Epithelial cell of esophagus (primary cell): Measurements from ENCODE around the gene GPR31.

Experiments
- DNase-seq: peaks from one replicate; pipeline ENCODE4 v3.0.0; 2010; ENCODE audit warnings: low read depth
- H3K4me3 ChIP-seq: 2 replicates; pipeline ENCODE4 v1.5.1; 2011; ENCODE audit warnings: mild to moderate bottlenecking, low read length, control low read depth
- TF ChIP-seq, protein P1 (sequence below): IDR thresholded peaks from 2 replicates; pipeline ENCODE4 v1.5.1; 2011; ENCODE audit warnings: low read depth, mild to moderate bottlenecking, low read length, control low read depth, inconsistent platforms; ENCODE audit not compliant: insufficient read depth; ENCODE audit errors: missing control alignments

GPR31 gene

DNA sequence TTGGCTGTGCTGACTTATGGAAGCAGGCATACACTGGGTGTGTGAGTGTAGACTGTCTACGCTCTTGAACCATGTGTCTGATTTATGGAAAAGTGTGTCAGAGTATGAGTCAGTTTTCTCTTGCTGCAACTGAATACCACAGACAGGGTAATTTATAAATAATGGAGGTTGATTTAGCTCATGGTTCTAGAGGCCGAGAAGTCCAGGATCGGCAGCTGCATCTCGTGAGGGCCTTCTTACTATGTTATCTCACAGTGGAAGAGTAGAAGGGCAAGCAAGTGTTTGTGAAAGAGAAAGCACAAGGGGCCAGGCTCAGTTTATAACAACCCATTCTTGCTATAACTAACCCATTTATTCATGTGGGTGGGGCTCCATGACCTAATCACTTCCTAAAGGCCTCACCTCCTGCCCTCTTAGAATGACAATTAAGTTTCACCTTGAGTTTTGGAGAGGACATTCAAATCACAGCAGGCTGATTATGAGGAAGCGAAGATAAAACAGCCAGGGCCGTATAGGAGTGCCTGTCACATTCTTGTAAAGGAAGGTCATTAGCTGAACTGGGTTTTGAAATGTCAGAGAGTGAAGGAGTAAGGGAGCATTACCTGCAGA is 6.7 kb downstream of the GPR31 start:
- no peak for DNase-seq
- no peak overlapping the region for H3K4me3 ChIP-seq
- TF ChIP-seq, protein P1, sequence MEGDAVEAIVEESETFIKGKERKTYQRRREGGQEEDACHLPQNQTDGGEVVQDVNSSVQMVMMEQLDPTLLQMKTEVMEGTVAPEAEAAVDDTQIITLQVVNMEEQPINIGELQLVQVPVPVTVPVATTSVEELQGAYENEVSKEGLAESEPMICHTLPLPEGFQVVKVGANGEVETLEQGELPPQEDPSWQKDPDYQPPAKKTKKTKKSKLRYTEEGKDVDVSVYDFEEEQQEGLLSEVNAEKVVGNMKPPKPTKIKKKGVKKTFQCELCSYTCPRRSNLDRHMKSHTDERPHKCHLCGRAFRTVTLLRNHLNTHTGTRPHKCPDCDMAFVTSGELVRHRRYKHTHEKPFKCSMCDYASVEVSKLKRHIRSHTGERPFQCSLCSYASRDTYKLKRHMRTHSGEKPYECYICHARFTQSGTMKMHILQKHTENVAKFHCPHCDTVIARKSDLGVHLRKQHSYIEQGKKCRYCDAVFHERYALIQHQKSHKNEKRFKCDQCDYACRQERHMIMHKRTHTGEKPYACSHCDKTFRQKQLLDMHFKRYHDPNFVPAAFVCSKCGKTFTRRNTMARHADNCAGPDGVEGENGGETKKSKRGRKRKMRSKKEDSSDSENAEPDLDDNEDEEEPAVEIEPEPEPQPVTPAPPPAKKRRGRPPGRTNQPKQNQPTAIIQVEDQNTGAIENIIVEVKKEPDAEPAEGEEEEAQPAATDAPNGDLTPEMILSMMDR, result no peak

DNA sequence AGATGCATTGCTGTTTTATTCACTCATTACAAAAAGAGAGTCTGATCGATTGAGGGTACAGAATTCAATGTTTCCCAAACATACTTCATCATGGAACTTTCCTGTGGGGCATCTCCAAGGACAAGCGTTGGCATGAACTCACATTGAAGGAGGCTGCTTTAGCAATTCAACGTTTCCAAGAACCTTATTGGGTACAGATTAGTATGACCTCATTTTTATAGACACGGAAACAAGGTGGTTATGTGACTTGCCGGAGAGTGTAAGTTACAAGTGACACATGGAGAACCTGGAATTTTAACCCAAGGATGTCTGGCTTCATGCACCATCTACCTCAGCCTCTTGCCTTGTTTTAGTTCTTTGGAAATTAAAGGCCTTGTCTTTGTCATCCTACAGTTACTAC is 8.8 kb downstream of the GPR31 start:
- no peak for DNase-seq
- TF ChIP-seq, protein P1, result no peak
- no peak overlapping the region for H3K4me3 ChIP-seq

DNA sequence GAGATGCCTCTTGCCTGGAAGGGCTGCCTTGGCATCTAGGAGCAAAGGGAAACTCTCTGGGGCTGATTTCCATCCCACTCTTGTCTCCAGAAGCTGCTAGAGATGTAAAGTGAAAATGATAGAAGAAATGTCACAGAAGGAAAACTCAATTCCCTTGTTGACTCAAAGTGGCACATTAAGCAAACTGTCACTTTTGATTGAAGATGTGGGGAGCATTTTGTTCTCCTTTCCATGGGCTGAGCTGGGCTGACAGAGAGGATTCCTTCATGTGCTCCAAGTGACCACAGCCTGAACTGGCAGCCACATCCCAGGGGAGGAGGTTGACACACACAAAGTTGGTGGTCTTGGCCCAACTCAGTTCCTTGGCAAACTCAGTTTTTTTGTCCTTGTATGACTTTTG is 9.8 kb downstream of the GPR31 start:
- no peak for DNase-seq
- H3K4me3 ChIP-seq, result no peak overlapping the region
- TF ChIP-seq, protein P1, result no peak

DNA sequence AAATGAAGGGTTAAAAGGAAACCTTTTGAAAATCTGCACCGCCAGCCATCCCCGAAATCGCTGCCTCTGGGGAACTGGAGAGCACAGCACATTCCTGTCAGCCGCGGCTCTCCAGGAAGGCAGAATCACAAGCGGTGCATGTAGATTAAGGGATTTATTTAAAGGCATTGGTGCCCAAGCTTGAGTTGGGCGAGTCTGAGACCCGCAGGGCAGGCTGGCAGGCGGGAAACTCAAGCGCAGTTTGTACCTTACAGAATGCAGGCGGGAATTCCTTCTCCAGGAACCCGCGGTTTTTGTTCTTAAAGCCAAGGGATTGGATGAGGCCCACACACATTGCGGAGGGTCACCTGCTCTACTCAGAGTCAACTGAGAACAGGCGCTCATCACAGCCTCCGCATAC is 10.8 kb downstream of the GPR31 start:
- TF ChIP-seq, protein P1, result no peak
- no peak for DNase-seq
- H3K4me3 ChIP-seq, result no peak overlapping the region

DNA sequence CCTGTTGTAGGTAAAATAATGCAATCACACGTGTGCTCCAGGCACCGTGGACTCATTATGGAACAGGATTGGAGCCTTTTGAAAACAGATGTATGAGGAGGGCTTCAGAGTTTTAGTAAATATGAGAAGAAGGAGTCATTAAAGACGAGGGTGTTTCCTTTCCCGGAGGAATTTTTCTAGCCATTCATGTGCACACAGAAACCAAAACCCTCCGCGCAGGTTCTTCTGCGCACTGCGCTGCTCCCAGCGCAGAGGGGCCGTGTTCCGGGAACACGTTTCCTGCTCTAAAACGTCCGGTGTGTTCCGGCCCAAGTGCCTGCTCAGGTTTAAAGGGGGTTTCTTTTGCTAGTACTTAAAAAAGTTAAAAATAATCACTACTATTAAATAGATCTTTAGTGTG is 11.6 kb downstream of the GPR31 start:
- TF ChIP-seq, protein P1, result no peak
- no peak for DNase-seq
- no peak overlapping the region for H3K4me3 ChIP-seq

DNA sequence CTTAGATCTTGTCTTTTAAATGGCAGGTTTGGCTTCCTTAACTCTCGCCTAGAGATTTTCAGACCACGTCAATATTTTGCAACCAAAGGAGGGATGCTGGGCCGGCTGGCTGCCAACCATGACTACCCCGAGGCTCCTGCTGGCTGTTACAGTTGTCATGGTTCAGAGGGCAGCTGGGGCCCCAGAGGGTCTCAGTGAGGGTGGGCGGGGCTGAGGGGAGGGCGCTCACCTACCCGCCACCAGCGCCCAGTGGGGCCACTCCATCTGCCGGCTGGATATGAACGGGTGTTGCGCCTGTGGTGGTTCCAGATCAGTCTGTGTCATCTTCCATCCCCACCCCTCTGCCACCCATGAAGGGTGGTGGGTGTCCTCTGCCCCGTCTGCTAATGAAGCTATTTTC is 12.3 kb downstream of the GPR31 start:
- TF ChIP-seq, protein P1, result no peak
- no peak overlapping the region for H3K4me3 ChIP-seq
- DNase-seq, result no peak

DNA sequence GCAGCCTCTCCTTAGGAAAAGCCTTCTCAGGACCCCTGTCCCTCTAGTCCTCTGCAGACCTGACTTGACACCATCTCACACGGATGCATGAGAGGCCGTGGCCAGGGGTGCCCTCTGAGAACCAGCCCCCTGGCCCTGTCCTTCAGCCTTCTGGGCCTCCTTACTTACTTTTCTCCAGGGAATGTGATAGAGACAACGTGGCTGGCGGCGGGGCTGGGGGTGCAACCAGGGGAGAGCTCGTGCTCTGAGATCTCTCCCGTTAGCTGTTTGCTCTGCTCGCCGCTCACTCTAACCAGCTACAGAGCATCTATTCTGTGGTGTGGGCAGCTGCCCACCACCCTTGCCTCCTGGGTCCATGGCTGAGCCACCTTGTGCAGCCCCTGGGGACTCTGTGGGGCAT is 14.7 kb downstream of the GPR31 start:
- no peak overlapping the region for H3K4me3 ChIP-seq
- TF ChIP-seq, protein P1, result no peak
- DNase-seq, result no peak
